GM12874 (cell line): ENCODE measurements around the gene ZNF366.

Source experiments
- CTCF ChIP-seq: IDR thresholded peaks from 2 replicates; pipeline ENCODE4 v1.5.1; 2011; ENCODE audit warnings: low read depth, mild to moderate bottlenecking, control low read depth, low read length, moderate library complexity; ENCODE audit not compliant: insufficient read depth

ZNF366 gene

GRCh38 chr5:72507231-72507906 lies at the start of gene ZNF366:
Gene ZNF366, minus strand, starts transcription at chr5:72507410. Its CDS starts 45,914 bp downstream, at chr5:72461496.
- no peak for TF ChIP-seq CTCF

GRCh38 chr5:72556351-72557166 lies 49.3 kb upstream of the ZNF366 start:
- TF ChIP-seq CTCF, result peak; percentile 66

GRCh38 chr5:72555871-72556270 lies 48.7 kb upstream of the ZNF366 start:
- no peak for TF ChIP-seq CTCF

- TF ChIP-seq CTCF, result no peak
Measured at GRCh38 chr5:72554897-72555296, 47.7 kb upstream of the ZNF366 start.

GRCh38 chr5:72552041-72552557 lies 44.9 kb upstream of the ZNF366 start:
- TF ChIP-seq CTCF, result no peak

GRCh38 chr5:72550595-72550994 lies 43.4 kb upstream of the ZNF366 start:
- no peak for TF ChIP-seq CTCF

GRCh38 chr5:72543811-72544210 lies 36.6 kb upstream of the ZNF366 start:
- TF ChIP-seq CTCF, result no peak
